ENCODE measurements around the gene TICAM2. TPM values are rescaled to one million over a fixed set of nuclear protein-coding genes. Genes with fewer than 3 reads are reported as not detected.

The TICAM2 gene
- total RNA-seq = 11.0 and 11.5 TPM in 2 replicates

GRCh38 chr5:115601701-115602590 lies at the start of gene TICAM2:
Gene TICAM2 (minus strand): TSS chr5:115602479. CDS start chr5:115581256, 21,223 bp downstream.

GRCh38 chr5:115625579-115626444 lies 23.5 kb upstream of the TICAM2 start, which contains the start of gene TMED7:
Gene TMED7 (minus strand): TSS chr5:115626036. CDS start chr5:115625792, 244 bp downstream.

GRCh38 chr5:115544436-115545350 lies 57.6 kb downstream of the TICAM2 start, which contains the start of gene FEM1C:
Gene FEM1C (minus strand): TSS chr5:115544775. CDS start chr5:115543493, 1,282 bp downstream.

Other genes starting within 250 kb of the TICAM2 start
- gene FEM1C, start 57.7 kb downstream of the TICAM2 start, total RNA-seq = 18.8 and 19.3 TPM in 2 replicates
- 161 and 162 TPM in 2 replicates for gene TMED7, start 23.6 kb upstream of the TICAM2 start, total RNA-seq
- gene CDO1, start 214.2 kb upstream of the TICAM2 start, total RNA-seq = 3.6 and 4.7 TPM in 2 replicates
- 73.2 and 82.8 TPM in 2 replicates for gene ATG12, start 239.1 kb upstream of the TICAM2 start, total RNA-seq
- 95.6 and 102 TPM in 2 replicates for gene AP3S1, start 239.5 kb upstream of the TICAM2 start, total RNA-seq